NCI-H1048 (cell line): ENCODE measurements around the gene EPB41L2.
A peak's percentile ranks its signal among the peaks of the same experiment; 100 is the strongest.
"Not testable (repeated sequence)": the region's sequence is repeated elsewhere in the genome, so short reads cannot be mapped to it uniquely, and the experiment has no call there.

Experiments used
- DNase-seq: peaks from one replicate; lab custom pipeline; 2025; lab: John Stamatoyannopoulos, UW

The EPB41L2 gene

DNA sequence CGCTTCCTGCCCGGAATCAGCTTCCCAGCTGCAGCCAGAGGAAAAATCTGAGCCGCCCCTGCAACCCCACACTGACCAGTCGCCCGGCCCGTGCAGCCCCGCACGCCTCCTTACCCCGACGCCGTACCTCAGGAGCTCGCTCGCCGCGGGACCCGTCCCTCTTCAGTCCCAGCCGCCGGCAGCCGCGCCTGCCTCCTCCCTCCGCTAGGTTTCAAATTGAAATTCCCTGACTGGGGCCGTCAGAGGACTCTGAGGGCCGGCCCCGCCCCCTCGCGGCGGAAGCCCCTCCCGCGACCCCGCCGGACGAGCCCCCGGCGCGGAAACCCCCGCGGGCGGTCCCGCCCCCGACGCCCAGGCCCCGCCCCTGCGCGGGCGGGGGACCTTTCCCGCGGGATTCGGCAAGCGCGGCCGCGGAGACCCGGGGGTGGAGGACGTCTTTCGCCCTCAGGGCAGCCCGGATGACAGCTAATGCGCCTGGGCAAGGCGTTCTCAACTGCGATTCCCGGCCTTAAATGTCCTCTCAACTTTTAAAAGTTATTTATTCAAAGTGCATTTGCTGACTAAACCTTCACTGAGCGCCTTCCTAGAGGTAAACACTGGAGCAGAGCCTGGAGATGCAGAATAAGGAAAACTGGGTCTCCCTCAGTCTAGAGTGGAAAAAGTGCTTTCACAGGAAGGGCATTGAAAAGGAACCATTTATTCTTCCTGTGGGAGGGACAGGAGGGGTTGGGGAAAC is at the start of gene EPB41L2:
EPB41L2 (minus strand) TSS at position 218 of the 736 bp plus-strand sequence. CDS start 106,760 bp downstream, outside the sequence.
- peak; percentile 63 for DNase-seq

- DNase-seq, result no peak
These were observed 49.2 kb upstream of the EPB41L2 start for GRCh38 chr6:131112249-131112648.

- no peak for DNase-seq
These were observed 44.1 kb upstream of the EPB41L2 start for GRCh38 chr6:131107151-131107550.

GRCh38 chr6:131103901-131104300 is 40.9 kb upstream of the EPB41L2 start:
- DNase-seq, result no peak

DNA sequence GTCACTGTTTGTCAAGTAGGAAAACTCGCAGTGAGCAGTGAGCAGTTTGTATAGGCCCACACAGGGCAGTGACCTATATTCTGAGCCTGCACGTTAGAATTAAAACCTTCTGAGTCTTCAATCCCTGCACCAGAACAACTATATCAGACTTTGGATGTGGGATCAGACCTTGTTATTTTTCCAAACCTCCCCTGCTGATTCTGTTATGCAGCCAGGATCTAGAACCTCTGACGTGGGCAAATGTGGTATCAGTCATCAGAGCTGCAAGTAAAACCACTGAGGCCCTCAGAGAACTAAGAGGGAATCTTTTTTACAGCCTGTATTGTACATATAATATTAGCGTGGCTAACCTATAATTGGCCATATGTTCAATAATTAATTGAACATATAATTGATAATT is 40.3 kb upstream of the EPB41L2 start:
- no peak for DNase-seq

GRCh38 chr6:131101911-131102680 is 39.1 kb upstream of the EPB41L2 start:
- no peak for DNase-seq

GRCh38 chr6:131096786-131097185 is 33.7 kb upstream of the EPB41L2 start:
- DNase-seq, result no peak

GRCh38 chr6:131093334-131093733 is 30.3 kb upstream of the EPB41L2 start:
- no peak for DNase-seq

DNA sequence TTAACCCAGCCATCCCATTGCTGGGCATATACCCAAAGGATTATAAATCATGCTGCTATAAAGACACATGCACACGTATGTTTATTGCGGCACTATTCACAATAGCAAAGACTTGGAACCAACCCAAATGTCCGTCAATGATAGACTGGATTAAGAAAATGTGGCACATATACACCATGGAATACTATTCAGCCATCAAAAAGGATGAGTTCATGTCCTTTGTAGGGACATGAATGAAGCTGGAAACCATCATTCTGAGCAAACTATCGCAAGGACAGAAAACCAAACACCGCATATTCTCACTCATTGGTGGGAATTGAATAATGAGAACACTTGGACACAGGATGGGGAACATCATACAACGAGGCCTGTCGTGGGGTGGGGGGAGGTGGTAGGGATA is 28.9 kb upstream of the EPB41L2 start:
- not testable (repeated sequence) for DNase-seq

DNA sequence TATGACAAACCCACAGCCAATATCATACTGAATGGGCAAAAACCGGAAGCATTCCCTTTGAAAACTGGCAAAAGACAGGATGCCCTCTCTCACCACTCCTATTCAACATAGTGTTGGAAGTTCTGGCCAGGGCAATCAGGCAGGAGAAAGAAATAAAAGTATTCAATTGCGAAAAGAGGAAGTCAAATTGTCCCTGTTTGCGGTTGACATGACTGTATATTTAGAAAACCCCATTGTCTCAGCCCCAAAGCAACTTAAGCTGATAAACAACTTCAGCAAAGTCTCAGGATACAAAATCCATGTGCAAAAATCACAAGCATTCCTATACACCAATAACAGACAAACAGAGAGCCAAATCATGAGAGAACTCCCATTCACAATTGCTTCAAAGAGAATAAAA is 27.3 kb upstream of the EPB41L2 start:
- DNase-seq, result not testable (repeated sequence)

DNA sequence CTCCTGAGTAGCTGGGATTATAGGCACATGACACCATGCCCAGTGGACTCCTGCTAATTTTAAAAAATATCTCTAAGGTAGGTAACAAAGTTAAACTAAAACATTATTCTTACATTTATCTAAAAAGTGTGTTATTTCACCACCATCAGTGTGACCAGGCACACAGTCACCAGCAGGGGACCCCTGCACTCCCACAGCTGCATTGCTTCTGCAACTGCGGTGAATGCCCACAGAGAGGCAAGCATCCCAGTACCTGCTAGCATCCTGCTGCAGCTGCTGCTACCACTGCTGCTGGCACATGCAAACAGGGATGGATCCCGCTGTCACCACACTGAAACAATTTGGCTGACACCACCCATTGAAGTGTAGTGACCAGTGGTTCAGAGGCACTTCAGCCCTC is 21.9 kb upstream of the EPB41L2 start:
- no peak for DNase-seq

- DNase-seq, result no peak
These were observed 20.6 kb upstream of the EPB41L2 start for GRCh38 chr6:131083687-131084086.

DNA sequence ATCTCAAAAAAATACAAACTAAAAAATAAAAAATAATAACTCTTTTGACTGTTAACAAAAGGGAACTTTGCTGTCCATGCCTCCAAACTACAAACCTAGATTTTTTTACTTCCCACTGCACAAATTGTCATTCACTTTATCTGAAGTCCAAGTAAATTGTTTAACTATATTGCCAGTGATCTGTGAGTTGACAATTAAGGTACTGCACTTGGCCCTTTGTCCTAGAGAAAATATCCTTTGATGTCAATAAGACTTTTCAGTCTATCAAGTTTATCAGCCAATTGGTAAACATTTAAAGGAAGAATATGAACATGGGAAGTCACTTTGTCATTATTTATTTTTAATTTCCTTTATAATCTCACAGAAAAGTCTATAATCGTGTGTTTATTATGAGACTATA is 19.3 kb upstream of the EPB41L2 start:
- no peak for DNase-seq

GRCh38 chr6:131080084-131080483 is 17.0 kb upstream of the EPB41L2 start:
- DNase-seq, result no peak

DNA sequence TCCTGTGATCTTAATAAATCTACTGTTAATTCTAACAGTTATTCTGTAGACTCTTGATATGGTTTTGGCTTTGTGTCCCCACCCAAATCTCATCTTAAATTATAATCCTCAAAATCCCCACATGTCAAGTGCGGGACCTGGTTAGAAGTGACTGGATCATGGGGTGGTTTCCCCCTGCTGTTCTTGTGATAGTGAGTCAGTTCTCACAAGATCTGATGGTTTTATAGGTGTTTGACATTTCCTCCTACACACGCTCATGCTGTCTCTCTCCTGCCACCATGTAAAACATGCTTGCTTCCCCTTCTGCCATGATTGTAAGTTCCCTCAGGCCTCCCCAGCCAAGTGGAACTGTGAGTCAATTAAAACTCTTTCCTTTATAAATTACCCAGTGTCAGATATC is 10.5 kb upstream of the EPB41L2 start:
- no peak for DNase-seq

- no peak for DNase-seq
These were observed 7.0 kb upstream of the EPB41L2 start for GRCh38 chr6:131070061-131070460.

- no peak for DNase-seq
These were observed 5.1 kb upstream of the EPB41L2 start for GRCh38 chr6:131068165-131068564.

- peak; percentile 43 for DNase-seq
These were observed 4.5 kb upstream of the EPB41L2 start for GRCh38 chr6:131067521-131067920.

GRCh38 chr6:131065824-131066171 is 2.8 kb upstream of the EPB41L2 start:
- no peak for DNase-seq

DNA sequence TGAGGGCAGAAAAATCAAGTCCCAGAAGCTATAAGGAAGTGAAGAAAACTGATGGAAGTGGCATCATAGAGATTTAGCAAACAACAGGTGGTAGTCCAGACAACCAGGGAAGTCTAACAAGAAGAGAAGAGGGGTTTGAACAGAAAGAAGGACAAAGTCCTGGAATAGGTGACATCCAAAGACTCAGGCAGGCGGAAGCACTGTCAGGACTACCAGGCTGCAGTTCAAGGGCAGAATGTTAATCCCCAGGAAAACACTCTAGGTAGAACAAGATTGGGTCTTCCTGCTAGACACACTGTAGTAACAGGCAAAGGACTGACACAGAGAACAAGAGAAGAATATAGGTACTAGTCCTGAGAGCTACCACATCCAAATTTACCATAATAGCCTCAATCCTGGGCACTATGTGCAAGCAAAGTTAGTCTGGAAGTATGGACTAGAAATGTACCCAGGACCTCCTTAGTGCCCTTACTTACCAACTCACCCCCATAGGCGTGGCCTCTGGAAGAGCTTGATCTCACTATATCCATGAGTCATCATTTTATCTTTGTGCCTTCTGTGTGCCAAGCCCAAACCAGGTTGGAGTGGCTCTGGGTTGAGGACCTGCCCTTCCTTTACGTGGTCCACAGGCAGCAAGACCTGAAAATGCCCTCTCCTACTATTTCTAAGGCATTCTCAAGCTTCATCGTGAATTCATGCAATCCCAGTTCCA is 2.2 kb upstream of the EPB41L2 start:
- DNase-seq, result no peak

- DNase-seq, result no peak
These were observed 773 bp upstream of the EPB41L2 start for GRCh38 chr6:131063764-131064272.

GRCh38 chr6:131062241-131063027 is 611 bp downstream of the EPB41L2 start:
- no peak for DNase-seq
